Activated CD4-positive, CD25-positive, alpha-beta regulatory T cell treated with anti-CD3 and anti-CD28 coated beads, Interleukin-2, amount 50 U/mL, for 16 hours (primary cell): ENCODE measurements around the gene CHAD.
A peak's percentile ranks its signal among the peaks of the same experiment; 100 is the strongest.
"Not testable (repeated sequence)": the region's sequence is repeated elsewhere in the genome, so short reads cannot be mapped to it uniquely, and the experiment has no call there.

Source experiments
- DNase-seq: peaks from one replicate; pipeline ENCODE4 v3.0.0-alpha.2; 2020; ENCODE audit warnings: low read depth, low spot score

The CHAD gene

DNA sequence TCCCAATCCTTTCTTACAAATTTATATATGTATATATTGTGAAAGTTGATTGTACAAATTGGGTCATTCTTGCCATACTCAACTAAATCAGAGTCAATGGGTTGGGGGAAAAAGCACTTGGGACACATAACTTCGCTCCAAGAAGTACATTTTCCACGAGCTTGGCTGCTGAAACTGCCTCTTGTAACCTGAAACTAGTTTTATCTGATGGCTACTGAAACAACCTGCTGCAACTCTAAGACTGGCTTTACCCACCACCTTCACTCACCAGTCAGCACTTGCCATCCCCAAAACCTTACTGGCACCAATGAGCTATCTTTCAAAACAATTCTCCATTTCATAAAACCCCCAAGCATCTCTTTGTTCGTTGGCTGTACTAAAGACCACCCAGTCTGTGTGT is 25.1 kb upstream of the CHAD start:
- no peak for DNase-seq

DNA sequence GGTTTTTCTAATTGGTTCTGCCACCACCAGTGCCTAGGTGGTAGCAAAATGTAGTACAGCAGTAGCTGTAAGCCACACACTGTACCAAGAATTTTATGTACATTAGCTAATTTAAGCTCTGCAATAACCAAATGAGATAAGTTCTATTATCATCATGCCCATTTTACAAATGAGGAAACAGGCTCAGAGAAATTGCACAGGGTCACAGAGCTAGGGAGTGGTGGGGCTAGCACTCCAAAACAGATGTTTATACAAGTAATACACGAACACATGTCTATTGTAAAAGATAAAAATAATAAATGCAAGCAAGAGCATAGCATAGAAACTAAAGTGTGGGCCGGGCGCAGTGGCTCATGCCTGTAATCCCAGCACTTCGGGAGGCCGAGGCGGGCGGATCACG is 23.5 kb upstream of the CHAD start:
- DNase-seq, result no peak

DNA sequence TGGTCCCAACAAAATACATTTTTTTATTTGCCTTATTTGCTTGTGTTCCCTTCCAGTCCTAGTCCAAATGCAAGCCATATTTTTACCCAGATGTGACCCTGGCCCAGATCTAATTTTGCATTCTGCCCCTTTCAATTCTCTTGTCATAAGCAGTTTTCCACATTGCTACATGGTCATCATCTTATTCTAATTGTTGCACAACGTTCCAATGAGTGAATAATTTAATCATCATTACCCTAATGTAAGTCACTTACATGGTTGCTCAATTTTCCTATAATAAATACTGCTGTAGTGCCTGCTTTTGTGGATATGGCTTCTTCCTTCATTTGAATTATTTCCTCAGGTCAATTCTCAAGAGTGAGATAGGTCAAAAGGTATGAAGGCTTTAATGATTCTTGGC is 22.8 kb upstream of the CHAD start:
- no peak for DNase-seq

DNA sequence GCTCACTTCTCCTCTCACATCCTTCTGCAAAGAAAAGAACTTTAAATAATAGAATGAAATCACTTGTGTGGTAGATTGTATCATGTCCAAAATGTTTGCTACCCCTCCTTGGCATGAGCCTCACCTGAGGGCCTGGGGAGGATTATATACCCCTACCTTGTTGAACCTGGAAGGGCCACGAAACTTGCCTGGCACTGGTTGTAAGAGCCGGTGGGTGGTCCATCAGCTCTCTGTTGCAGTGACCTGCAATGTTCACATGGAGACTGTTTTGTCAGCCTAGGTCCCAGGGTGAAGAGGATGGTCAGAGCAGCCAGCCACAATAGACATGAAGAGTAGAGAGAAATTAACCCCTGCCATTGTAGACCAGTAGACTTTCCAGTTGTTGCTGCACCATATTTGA is 20.2 kb upstream of the CHAD start:
- no peak for DNase-seq

DNA sequence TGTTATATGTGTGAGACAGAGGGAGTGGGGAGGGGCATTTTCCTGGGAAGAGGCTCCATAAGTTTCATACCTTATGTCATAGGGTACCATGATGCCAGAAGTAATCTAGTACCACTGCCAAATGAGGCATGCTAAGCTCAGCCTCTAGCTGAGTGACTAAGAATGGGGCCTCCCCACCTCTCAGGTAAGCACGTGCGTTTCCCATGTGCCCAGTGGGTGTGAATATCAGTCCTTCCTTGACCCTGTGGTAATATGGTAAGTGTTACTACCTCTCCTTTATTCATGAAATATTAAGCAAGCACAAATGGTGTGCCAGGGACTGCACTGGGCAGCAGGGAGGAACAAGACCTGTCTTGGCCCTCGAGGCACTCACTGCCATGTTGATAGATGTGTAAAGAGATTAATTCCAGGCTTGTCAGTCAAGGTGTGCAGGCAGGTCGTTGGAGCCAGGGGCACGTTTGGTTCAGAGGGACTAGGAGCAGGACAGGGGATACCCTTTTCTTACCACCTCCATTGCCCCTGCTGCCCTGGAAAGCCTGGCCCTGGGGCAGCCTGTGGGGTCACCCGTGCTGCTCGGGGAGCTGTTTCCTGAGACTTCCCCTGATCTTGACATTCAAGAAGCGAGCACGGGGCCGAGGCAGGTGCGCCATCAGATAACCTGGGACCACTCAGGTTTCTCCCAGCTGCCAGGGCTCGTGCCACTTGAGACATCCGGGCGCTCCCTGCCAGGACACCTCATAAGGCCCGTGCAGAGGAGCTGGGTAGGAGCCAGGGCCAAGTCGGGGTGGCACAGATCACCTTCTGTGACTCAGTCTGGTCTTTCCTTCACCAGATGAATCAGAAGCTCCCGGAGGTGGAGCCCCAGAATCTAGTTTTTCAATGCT is 18.8 kb upstream of the CHAD start:
- no peak for DNase-seq

DNA sequence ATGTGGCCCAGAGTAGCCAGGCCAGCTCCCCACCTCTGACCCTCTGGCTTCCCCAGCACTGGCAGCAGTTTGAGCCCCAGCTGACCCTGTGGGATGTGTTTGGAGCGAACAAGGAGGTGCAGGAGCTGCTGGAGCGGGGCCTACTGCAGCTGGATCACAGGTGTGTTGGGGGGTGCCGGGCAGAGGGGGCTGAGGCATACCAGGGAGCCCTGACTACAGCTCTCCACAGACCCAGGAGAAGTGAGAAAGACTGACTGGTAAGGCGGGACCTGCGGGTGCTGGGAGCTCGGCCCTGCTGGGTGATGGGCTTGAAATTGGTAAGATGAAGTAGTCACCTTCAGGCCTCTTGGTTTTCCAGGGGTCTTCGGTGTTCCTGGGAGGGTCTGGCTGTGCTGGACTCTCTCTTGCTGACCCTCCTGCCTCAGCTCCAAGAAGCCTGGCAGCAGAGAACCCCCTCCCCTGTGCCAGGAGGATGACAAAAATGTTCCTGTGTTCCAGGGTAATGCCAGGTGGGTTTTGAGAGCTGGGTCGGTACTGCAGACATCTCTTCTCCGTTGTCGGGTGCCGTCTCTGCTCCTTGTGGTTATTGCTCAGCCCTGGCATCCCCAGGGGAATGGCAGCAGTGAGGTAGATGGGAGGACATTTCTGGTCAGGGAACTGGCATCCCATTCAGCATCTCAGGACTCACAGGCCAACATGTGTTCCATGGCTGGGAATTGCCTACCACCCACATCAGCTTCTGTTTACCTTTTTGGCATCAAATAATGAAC is 15.9 kb upstream of the CHAD start:
- no peak for DNase-seq

DNA sequence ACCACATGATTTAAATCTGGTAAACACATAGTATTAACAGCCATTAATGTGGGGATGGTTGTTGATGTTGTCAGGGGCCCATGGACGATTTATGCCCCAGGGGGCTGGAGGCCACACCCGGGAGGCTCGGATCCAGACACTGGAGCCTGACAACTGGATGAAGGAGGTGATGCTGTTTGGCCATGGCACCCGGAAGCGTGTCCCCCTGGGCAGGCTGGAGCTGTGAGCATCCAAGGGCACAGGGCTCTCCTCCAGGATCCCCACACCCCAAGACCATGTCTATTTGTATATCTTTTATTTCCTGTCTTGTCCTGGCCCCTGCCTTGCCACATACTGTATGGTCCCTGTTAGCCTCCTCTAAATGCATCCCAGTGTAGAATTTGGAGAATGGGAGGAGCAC is 14.6 kb upstream of the CHAD start:
- DNase-seq, result no peak

DNA sequence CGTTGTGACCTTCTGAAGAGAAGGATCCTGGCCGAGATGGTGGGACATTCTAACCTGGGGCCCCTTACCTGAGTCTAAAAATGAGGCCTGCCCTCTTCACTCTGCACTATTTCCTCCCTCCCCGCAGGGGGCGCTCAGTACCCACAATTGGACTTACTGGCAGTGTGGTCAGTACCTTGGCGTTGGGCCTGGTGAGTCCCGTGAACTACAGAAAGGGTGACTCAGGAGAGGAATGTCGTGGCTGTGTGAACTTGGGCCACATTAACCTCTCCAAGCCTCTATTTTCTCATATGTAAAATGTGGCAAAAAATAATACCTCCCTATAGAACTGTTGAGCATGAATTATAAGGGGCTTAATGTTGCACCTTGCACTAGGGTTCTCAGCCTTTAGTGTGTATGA is 13.8 kb upstream of the CHAD start:
- peak; percentile 54 for DNase-seq

DNA sequence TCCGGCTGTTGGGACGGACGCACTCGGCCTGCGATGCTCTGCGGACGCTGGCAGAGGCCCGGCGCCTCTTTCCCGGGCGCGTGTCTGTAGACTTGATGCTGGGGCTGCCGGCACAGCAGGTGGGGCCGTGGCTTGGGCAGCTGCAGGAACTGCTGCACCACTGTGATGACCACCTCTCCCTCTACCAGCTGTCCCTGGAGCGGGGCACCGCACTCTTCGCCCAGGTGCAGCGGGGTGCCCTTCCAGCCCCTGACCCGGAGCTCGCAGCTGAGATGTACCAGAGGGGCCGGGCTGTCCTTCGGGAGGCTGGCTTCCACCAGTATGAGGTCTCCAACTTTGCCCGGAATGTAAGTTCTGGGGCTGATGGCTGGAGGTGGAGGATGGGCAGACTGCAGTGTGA is 13.4 kb upstream of the CHAD start:
- DNase-seq, result no peak

DNA sequence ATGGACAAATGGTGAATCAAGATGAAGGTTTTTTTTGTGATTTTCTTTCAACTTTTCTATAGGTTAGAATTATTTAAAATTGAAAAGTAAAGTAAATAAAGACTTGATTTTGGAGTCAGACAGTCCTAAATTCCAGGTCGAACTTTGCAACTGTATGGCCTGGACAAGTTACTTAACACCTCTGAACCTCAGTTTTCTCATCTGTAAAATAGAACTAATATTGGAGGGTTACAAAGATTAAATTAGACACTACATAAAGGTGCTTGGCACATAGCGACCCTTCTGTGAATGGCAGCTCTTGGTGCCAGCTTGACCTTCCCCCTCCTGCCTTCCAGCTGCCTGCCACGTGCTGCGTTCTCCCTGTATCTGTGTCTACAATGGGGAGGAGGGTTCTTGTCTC is 13.0 kb upstream of the CHAD start:
- DNase-seq, result no peak

DNA sequence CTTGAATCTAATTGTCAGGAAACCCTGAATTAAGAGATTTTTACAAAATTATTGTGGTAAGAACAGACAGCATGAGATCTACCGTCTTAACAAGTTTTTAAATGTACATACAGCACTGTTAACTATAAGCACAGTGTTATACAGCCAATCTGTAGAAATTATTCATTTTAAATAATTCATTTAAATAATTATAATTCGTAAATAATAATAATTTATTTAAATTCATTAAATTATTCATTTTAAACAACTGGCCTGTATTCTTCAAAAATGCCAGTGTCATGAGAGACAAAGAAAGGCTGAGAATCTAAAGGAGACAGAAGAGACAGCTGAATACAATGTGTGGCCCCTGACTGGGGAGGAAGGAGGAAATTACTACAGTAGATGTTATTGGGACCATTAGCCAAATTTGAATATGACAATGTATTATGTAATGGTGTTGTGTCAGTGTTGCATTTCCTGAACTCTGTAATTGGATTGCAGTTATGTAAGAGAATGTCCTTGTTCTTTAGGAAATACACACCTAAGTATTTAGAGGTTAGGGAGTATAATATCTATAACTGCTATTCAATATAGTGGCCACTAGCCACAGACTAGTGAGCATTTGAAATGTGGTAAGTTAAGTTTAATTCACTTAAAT is 12.3 kb upstream of the CHAD start:
- no peak for DNase-seq

DNA sequence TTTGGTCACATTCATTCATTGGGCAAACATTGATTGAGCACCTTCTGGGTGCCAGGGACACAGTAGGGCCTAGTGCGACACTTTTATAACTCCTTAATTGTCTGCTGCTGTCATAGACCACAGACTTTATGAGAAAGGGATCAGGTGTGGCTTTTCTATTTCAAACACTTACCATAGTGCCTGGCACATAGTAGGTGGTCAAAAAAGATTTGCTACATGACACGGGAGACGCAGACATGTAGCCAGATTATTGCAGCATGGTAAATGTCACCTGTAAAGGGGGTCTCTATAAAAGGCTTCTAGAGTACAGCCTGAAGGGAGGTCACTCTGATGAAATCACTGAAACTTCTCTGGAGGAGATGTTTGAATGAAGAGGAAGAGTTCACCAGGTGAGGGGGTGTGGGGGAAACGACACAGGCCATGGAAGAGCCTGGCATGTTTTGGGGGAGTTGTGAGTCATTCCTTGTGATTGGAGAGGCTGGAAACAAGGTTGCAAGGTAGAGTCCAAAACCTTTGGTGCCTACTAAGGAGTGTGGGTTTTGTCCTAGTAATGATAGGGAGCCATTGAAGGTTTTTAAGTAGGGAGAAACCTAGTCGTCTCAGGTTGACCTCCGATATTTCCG is 11.6 kb upstream of the CHAD start:
- DNase-seq, result no peak

DNA sequence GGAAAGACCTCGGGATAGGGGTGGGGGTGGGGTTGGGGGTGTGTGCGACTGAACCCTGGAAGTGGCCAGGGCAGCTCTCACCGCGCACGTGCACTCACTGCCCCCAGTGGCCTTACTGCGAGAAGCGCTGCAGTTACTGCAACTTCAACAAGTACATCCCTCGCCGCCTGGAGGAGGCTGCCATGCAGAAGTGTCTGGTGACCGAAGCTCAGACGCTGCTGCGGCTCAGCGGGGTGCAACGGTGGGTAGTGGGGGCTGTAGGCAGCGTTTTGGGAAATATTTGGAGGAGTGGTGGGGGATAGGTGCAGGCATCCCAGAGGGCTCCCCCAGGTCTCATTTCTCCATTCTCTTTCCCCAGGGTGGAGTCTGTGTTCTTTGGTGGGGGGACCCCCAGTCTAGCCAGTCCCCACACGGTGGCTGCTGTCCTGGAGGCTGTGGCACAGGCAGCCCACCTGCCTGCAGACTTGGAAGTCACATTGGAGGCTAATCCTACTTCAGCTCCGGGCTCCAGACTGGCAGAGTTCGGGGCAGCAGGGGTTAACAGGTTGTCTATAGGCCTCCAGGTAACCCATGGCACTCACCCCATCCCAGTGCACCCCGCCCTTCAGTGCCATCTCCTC is 11.0 kb upstream of the CHAD start:
- DNase-seq, result peak; percentile 38

DNA sequence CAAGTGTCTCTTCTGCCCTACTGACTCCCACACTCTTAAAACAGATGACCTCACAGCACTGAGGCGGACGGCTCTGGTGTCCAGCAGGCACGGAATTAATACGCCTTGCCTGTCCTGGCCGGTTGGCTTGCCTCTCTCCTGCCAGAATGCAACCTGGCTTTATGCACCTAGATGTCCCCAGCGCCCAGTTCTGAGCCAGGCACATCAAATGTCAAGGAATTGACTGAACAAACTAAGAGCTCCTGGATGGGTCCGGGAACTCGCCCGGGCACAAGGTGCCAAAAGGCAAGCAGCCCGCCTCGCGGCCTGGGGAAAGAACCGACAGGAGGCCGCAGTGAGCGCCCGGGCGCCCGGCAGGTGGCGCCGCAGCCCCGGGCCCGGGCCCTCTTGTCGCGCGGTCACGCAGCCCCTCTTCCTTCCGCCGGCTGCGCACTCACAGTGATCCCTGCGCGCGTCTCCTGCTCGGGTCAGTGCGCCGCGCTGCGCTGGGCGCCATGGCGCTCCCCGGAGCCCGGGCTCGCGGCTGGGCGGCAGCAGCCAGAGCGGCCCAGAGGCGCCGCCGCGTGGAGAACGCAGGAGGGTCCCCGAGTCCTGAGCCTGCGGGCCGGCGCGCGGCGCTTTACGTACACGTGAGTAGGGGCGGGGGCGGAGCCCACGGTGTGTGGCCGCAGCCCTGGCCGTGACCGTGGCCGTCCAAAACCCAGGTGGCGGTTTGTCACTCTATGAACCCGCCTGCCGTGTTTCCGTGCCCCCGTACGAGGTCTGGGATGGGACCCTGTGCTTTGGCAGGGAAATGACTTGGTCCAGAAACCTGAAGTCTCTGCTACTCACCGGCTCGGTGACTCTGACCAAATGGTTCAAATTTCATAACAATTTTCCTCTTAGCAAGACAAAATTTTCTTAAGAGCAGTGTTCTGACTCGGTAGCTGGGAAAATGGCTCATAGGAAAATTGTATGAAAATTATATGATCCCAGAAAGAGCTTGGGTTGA is 10.0 kb upstream of the CHAD start, which contains the start of gene RSAD1:
TSS of gene RSAD1 (plus strand) at position 470 of the 991 bp plus-strand sequence. CDS start at position 495, 25 bp downstream.
- DNase-seq, result peak; percentile 69

DNA sequence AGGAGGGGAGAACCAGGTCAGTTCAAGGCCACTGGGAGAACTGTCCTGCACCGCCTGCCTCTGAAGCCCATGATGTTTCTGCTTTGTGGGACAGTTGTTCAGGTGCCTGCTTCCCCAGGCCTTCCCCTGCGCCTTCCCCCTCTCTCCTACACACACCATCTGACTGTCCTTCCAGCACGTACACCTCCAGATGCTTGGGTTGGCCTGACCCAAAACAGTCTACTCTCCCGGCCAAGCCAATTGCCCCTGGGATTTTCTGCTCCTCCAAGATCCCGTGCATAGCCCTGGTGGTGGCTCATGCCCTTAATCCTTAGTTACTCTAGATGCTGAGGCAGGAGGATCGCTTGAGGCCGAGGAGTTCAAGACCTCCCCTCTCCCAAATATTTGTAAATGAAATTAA is 9.3 kb upstream of the CHAD start:
- no peak for DNase-seq

DNA sequence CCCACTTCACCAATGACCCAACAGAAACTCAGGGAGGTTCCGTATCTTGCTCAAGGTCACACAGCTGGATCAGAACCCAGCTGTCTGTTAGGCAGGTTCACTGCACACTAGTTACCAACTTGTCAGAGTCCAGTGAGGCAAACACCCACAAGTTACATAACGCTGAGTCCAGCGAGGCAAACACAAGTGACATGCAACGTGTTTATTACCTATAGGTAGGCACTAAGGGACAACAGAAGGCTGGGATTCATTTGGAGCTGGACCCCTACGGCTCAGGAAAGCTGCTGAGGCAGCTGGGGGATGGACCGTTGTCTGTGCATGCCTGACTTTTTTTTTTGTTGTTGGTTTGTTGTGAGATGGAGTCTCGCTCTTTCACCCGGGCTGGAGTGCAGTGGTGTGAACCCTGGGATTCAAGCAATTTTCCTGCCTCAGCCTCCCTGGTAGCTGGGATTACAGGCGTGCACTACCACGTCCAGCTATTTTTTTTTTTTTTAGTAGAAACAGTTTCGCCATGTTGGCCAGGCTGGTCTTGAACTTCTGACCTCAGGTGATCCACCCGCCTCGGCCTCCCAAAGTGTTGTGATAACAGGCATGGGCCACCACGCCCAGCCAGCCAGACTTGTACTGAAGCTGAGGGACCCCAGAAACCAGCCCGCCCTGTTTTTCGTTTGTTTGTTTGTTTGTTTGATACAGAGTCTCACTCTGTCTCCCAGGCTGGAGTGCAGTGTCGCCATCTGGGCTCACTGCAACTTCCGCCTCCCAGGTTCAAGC is 8.1 kb upstream of the CHAD start:
- no peak for DNase-seq

DNA sequence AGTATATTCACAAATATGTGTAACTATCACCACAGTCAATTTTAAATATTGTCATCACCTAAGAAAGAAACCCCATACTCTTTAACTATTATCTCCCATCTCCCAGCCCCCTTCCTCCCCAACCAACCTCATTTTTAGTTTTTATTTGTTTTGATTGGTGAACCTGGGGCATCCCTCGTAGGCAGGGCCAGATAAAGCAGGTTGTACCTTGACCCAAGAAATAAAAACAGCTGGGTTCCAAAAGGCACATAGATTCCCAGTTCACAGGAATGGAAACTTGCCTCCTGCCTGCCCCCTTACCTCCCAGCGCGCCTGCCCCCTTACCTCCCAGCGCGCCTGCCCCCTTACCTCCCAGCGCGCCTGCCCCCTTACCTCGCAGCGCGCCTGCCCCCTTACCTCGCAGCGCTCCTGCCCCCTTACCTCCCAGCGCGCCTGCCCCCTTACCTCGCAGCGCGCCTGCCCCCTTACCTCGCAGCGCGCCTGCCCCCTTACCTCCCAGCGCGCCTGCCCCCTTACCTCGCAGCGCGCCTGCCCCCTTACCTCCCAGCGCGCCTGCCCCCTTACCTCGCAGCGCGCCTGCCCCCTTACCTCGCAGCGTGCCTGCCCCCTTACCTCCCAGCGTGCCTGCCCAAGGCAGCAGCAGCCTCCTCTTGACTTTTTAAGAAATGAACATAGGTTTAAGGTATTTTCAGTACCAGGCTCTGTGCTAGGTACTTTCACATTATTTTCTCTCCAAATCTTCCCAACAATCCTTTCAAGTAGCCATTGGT is 7.3 kb upstream of the CHAD start:
- DNase-seq, result not testable (repeated sequence)

DNA sequence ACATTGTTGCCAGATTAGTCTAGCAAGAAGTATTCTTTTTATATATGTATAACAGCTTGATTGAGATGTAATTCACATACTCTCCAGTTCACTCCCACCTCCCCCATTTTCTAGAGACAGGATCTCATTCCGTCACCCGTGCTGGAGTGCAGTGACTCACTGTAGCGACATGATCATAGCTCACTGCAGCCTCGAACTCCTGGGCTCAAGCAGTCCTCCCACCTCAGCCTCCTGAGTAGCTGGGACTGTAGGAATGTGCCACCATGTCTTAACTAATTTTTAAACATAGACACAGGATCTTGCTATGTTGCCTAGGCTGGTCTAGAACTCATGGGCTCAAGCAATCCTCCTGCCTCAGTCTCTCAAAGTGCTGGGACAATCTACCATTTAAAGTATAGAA is 6.7 kb upstream of the CHAD start:
- no peak for DNase-seq

DNA sequence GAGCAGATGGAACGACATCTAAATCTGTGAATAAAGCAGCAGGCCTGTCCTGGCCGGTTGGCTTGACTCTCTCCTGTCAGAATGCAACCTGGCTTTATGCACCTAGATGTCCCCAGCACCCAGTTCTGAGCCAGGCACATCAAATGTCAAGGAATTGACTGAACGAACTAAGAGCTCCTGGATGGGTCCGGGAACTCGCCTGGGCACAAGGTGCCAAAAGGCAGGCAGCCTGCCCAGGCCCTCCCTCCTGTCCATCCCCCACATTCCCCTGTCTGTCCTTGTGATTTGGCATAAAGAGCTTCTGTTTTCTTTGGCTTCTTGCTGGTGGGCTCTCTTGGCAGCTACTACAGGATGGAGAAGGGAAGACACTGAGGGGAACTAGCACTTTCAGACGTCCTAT is 5.8 kb upstream of the CHAD start:
- DNase-seq, result no peak
